Measurements from ENCODE around the gene UQCRQ. TPM values are rescaled to one million over a fixed set of nuclear protein-coding genes. Genes with fewer than 3 reads are reported as not detected.
A peak's percentile ranks its signal among the peaks of the same experiment; 100 is the strongest.

UQCRQ gene
- total RNA-seq, 1 donor from 2014 or later: 329 TPM

GRCh38 chr5:132825834-132826391, 40.5 kb upstream of the UQCRQ start:
- no peak for TF ChIP-seq CTCF (IDR thresholded peaks at IDR 0.05; ENCODE audit: unreplicated experiment)
- H3K4me3 Mint-ChIP-seq: peak overlapping the region; percentile 40
- no peaks in the 10 kb centered on the region for H3K9me3 Mint-ChIP-seq
- no peak overlapping the region for H3K27ac Mint-ChIP-seq
- H3K36me3 Mint-ChIP-seq: no peaks in the 10 kb centered on the region
- peaks cover 36% of the 10 kb centered on the region for H3K27me3 Mint-ChIP-seq (ENCODE audit: low read depth)
- H3K4me1 Mint-ChIP-seq: peaks cover 18% of the 10 kb centered on the region
- DNase-seq (ENCODE audit: low spot score in 2 of 2, unreplicated experiment in 2 of 2): peak in 1 of 2 experiments; percentile 38

- Mint-ChIP-seq H3K36me3 (no peaks in the 10 kb centered on the region), H3K27me3 (ENCODE audit: low read depth) (peaks cover 42% of the 10 kb centered on the region), H3K27ac (no peak overlapping the region), H3K4me3 (peak overlapping the region; percentile 40), H3K9me3 (no peaks in the 10 kb centered on the region), H3K4me1 (peaks cover 19% of the 10 kb centered on the region)
- DNase-seq (ENCODE audit: low spot score in 2 of 2, unreplicated experiment in 2 of 2): peak in 1 of 2 experiments; percentile 34
- TF ChIP-seq CTCF (IDR thresholded peaks at IDR 0.05; ENCODE audit: unreplicated experiment): no peak
These were observed 39.9 kb upstream of the UQCRQ start for GRCh38 chr5:132826424-132827082.

GRCh38 chr5:132827943-132828673, 38.3 kb upstream of the UQCRQ start:
- Mint-ChIP-seq H3K4me1 (peaks cover 14% of the 10 kb centered on the region), H3K9me3 (no peaks in the 10 kb centered on the region), H3K4me3 (no peak overlapping the region), H3K27me3 (ENCODE audit: low read depth) (peaks cover 46% of the 10 kb centered on the region), H3K36me3 (no peaks in the 10 kb centered on the region), H3K27ac (no peak overlapping the region)
- DNase-seq (ENCODE audit: low spot score in 2 of 2, unreplicated experiment in 2 of 2): peak in 1 of 2 experiments; percentile 34
- TF ChIP-seq CTCF (IDR thresholded peaks at IDR 0.05; ENCODE audit: unreplicated experiment): no peak

DNA sequence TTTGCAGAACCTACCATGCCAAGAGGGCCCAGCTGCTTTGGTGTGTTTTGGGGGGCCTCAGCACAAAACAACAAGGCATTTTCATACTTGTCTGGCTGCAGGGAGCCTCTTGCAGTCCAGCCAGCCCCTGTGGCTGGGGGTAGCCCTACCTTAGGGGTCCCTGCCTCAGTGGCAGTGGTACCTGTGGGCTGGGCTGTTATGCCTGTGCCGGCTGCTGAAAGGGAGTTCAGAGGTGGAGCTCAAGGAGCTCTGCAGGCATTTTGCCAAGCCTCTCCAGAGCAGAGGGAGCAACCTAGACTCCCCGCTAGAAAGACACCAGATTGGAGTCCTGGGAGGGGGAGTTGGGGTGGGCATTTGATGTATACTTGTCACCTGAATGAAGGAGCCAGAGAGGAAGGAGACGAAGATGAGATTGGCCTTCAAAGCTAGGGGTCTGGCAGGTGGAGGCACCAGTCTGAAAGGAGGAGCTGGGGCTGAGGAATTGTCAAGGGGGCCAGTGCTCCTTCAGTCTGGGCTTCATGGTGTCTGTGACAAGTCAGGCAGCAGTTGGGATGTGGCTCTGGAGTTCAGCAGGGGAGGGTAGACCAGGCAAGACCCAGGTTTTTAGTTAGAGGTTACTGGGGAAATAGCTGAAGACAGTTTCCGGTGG, 37.5 kb upstream of the UQCRQ start:
- Mint-ChIP-seq H3K36me3 (no peaks in the 10 kb centered on the region), H3K27ac (no peak overlapping the region), H3K4me3 (peak overlapping the region; percentile 86), H3K4me1 (peaks cover 11% of the 10 kb centered on the region), H3K9me3 (no peaks in the 10 kb centered on the region), H3K27me3 (ENCODE audit: low read depth) (peaks cover 46% of the 10 kb centered on the region)
- DNase-seq (ENCODE audit: low spot score in 2 of 2, unreplicated experiment in 2 of 2): no peak
- no peak for TF ChIP-seq CTCF (IDR thresholded peaks at IDR 0.05; ENCODE audit: unreplicated experiment)

DNA sequence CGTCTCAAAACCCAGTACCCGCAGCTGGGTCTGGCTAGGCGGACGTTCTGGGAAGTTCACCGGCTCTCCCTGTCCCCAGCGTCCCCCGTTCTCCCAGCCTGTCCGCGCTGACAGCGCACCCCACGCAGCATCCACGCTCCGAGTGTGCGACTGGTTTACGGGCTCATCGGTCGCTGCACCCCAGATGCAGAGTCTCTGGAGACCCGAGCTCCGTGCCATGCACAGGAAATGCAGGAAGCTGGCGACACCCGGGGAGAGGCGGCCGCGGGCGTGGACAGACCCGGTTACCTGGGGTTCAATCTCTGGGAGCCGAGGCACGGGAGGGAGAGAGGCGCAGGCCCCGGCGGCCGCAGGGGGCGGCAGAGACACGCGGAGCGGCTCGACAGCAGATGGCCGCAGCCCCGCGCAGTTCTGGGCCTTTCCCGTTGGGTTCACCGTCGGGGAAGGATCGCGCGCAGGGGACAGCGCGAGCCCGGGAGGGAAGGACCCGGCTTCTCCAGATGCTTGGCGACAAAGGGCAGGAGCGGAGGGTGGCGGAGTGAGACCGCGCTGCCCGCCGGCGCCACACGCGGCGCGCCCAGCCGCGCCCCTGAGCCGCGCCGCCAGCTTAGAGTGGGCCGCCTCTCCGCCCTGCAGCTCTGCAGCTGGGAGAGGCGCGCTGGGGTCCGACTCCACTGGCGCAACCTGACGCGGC, 36.6 kb upstream of the UQCRQ start:
- H3K27me3 Mint-ChIP-seq (ENCODE audit: low read depth): peaks cover 46% of the 10 kb centered on the region
- H3K9me3 Mint-ChIP-seq: no peaks in the 10 kb centered on the region
- peak overlapping the region; percentile 78 for H3K27ac Mint-ChIP-seq
- peaks cover 11% of the 10 kb centered on the region for H3K4me1 Mint-ChIP-seq
- H3K36me3 Mint-ChIP-seq: no peaks in the 10 kb centered on the region
- DNase-seq (ENCODE audit: low spot score in 2 of 2, unreplicated experiment in 2 of 2): peak; percentile 61 to 83
- peak; percentile 80 for TF ChIP-seq CTCF (IDR thresholded peaks at IDR 0.05; ENCODE audit: unreplicated experiment)
- peak overlapping the region; percentile 86 for H3K4me3 Mint-ChIP-seq
